Thymus (tissue), 11 donors: ENCODE measurements around the gene KCNA10. TPM values are rescaled to one million over a fixed set of nuclear protein-coding genes. Genes with fewer than 3 reads are reported as not detected.

Source experiments
- DNase-seq, 9 donors: peaks; one replicate each; pipeline ENCODE4 v3.0.0-alpha.2; 2013; ENCODE audit warnings: low spot score in 9 of 9, low read depth in 6 of 9, missing footprints in 1 of 9
- H3K27ac ChIP-seq, 2 donors: one replicate each; pipeline ENCODE4 v1.5.1; 2013; ENCODE audit warnings: control low read depth in 1 of 2, low read depth in 1 of 2, low read length in 1 of 2, mild to moderate bottlenecking in 1 of 2, moderate library complexity in 1 of 2
- H3K27me3 ChIP-seq, 2 donors: one replicate each; pipeline ENCODE4 v1.5.1; 2013; ENCODE audit warnings: low read length in 1 of 2; ENCODE audit not compliant: control insufficient read depth in 2 of 2, insufficient read depth in 1 of 2
- H3K36me3 ChIP-seq, 2 donors: one replicate each; pipeline ENCODE4 v1.5.1; 2013; ENCODE audit warnings: low read length in 1 of 2, mild to moderate bottlenecking in 1 of 2, moderate library complexity in 1 of 2; ENCODE audit not compliant: control insufficient read depth in 2 of 2, insufficient read depth in 2 of 2
- H3K4me1 ChIP-seq, 2 donors: one replicate each; pipeline ENCODE4 v1.5.1; 2013; ENCODE audit warnings: low read length in 2 of 2; ENCODE audit not compliant: control insufficient read depth in 2 of 2, insufficient read depth in 2 of 2
- H3K4me3 ChIP-seq, 2 donors: one replicate each; pipeline ENCODE4 v1.5.1; 2013; ENCODE audit warnings: low read length in 2 of 2, control low read depth in 1 of 2, mild to moderate bottlenecking in 1 of 2
- H3K9me3 ChIP-seq, 2 donors: one replicate each; pipeline ENCODE4 v1.5.1; 2013; ENCODE audit warnings: low read length in 1 of 2, mild to moderate bottlenecking in 1 of 2; ENCODE audit not compliant: control insufficient read depth in 2 of 2, insufficient read depth in 1 of 2
- WGBS: extraction: QIAGEN DNeasy Blood & Tissue Kit; methylation state at CpG from one replicate; pipeline ENCODE4 v1.1.7; 2013; 5-methylcytosine and 5-hydroxymethylcytosine counted together
- polyA plus RNA-seq: library from polyadenylated mRNA; stranded (reverse); fragments of 200-250 nt; gene quantifications from one replicate; pipeline ENCODE4 v1.2.3, GENCODE V29; 2013
- total RNA-seq: library from RNA; stranded (reverse); fragments of 120-200 nt; gene quantifications from one replicate; pipeline ENCODE4 v1.2.4, GENCODE V29; 2013
- donor health status: healthy.

The KCNA10 gene
- total and polyA plus RNA-seq, 2 donors, result 0.05 TPM

GRCh38 chr1:110478886-110479285 lies 40.1 kb downstream of the KCNA10 start:
- DNase-seq, result no peak
- 94% methylated on average over 8 of the region's 8 CpGs for WGBS
- Histone ChIP-seq H3K36me3 (no peaks in the 10 kb centered on the region), H3K27ac (no peak overlapping the region), H3K27me3 (peaks cover 0 to 6% of the 10 kb centered on the region in 2 donors), H3K9me3 (no peaks in the 10 kb centered on the region), H3K4me3 (no peak overlapping the region), H3K4me1 (peaks cover 2 to 18% of the 10 kb centered on the region in 2 donors)

- H3K27ac ChIP-seq, result no peak overlapping the region
- 96% methylated on average over 3 of the region's 3 CpGs for WGBS
- no peak for DNase-seq
Measured at GRCh38 chr1:110477967-110478640, 40.9 kb downstream of the KCNA10 start.

GRCh38 chr1:110477445-110477957 lies 41.5 kb downstream of the KCNA10 start:
- DNase-seq, result no peak
- H3K36me3 ChIP-seq, result no peaks in the 10 kb centered on the region
- peaks cover 0 to 6% of the 10 kb centered on the region in 2 donors for H3K4me1 ChIP-seq
- no peak overlapping the region for H3K27ac ChIP-seq
- H3K27me3 ChIP-seq, result no peaks in the 10 kb centered on the region
- WGBS, result 90% methylated on average over 3 of the region's 3 CpGs
- H3K4me3 ChIP-seq, result no peak overlapping the region
- no peaks in the 10 kb centered on the region for H3K9me3 ChIP-seq

More at GRCh38 chr1:110477967-110478640, 40.9 kb downstream of the KCNA10 start:
- no peaks in the 10 kb centered on the region for H3K36me3 ChIP-seq
- H3K4me1 ChIP-seq, result peaks cover under 1 to 12% of the 10 kb centered on the region in 2 donors
- no peak overlapping the region for H3K4me3 ChIP-seq
- peaks cover 0 to 3% of the 10 kb centered on the region in 2 donors for H3K27me3 ChIP-seq
- H3K9me3 ChIP-seq, result no peaks in the 10 kb centered on the region

GRCh38 chr1:110477041-110477440 lies 41.9 kb downstream of the KCNA10 start:
- H3K4me3 ChIP-seq, result no peak overlapping the region
- 93% methylated on average over 2 of the region's 2 CpGs for WGBS
- no peak overlapping the region for H3K27ac ChIP-seq
- no peaks in the 10 kb centered on the region for H3K9me3 ChIP-seq
- H3K4me1 ChIP-seq, result peaks cover 0 to 3% of the 10 kb centered on the region in 2 donors
- no peak for DNase-seq
- no peaks in the 10 kb centered on the region for H3K27me3 ChIP-seq
- no peaks in the 10 kb centered on the region for H3K36me3 ChIP-seq

- Histone ChIP-seq H3K36me3 (no peaks in the 10 kb centered on the region), H3K9me3 (no peaks in the 10 kb centered on the region), H3K4me3 (no peak overlapping the region), H3K4me1 (no peaks in the 10 kb centered on the region), H3K27me3 (peaks cover 0 to 2% of the 10 kb centered on the region in 2 donors), H3K27ac (no peak overlapping the region)
- DNase-seq, result no peak
- WGBS, result 67% methylated on average over 10 of the region's 10 CpGs
Measured at GRCh38 chr1:110476028-110476765, 42.8 kb downstream of the KCNA10 start.

GRCh38 chr1:110475362-110476027 lies 43.5 kb downstream of the KCNA10 start:
- no peaks in the 10 kb centered on the region for H3K36me3 ChIP-seq
- WGBS, result 97% methylated on average over 5 of the region's 5 CpGs
- no peak overlapping the region for H3K27ac ChIP-seq
- H3K9me3 ChIP-seq, result no peaks in the 10 kb centered on the region
- H3K27me3 ChIP-seq, result peaks cover 0 to 2% of the 10 kb centered on the region in 2 donors
- no peaks in the 10 kb centered on the region for H3K4me1 ChIP-seq
- DNase-seq, result no peak
- H3K4me3 ChIP-seq, result no peak overlapping the region

GRCh38 chr1:110474444-110474843 lies 44.5 kb downstream of the KCNA10 start:
- Histone ChIP-seq H3K9me3 (no peaks in the 10 kb centered on the region), H3K4me1 (no peaks in the 10 kb centered on the region), H3K27me3 (peaks cover 0 to 2% of the 10 kb centered on the region in 2 donors), H3K4me3 (no peak overlapping the region), H3K36me3 (no peaks in the 10 kb centered on the region), H3K27ac (no peak overlapping the region)
- 96% methylated on average over 6 of the region's 6 CpGs for WGBS
- DNase-seq, result no peak

GRCh38 chr1:110472546-110472945 lies 46.4 kb downstream of the KCNA10 start:
- DNase-seq, result no peak
- Histone ChIP-seq H3K9me3 (no peaks in the 10 kb centered on the region), H3K36me3 (no peaks in the 10 kb centered on the region), H3K4me3 (no peak overlapping the region), H3K4me1 (no peaks in the 10 kb centered on the region), H3K27ac (no peak overlapping the region), H3K27me3 (peaks cover 0 to 2% of the 10 kb centered on the region in 2 donors)
- 88% methylated on average over 10 of the region's 10 CpGs for WGBS

GRCh38 chr1:110471131-110471530 lies 47.8 kb downstream of the KCNA10 start:
- peaks cover 0 to 2% of the 10 kb centered on the region in 2 donors for H3K27me3 ChIP-seq
- H3K4me1 ChIP-seq, result no peaks in the 10 kb centered on the region
- no peaks in the 10 kb centered on the region for H3K36me3 ChIP-seq
- DNase-seq, result no peak
- no peak overlapping the region for H3K27ac ChIP-seq
- no peak overlapping the region for H3K4me3 ChIP-seq
- no peaks in the 10 kb centered on the region for H3K9me3 ChIP-seq
- 92% methylated on average over 3 of the region's 3 CpGs for WGBS
